Measurements from ENCODE around the gene LMF1. TPM values are rescaled to one million over a fixed set of nuclear protein-coding genes. Genes with fewer than 3 reads are reported as not detected.

Gene LMF1
- total and polyA plus RNA-seq, 9 of the 15 experiments (the other 6 are each of a cell fraction or from before 2014, with no cell fraction given): 0.11 to 1.6 (median 0.55) TPM; not detected in 1

GRCh38 chr16:920717-921116, 50.1 kb downstream of the LMF1 start:
- FAIRE-seq (no peak), ATAC-seq (peak; percentile 34; the same call in 1 of the 3 replicates), DNase-seq (ENCODE audit: extremely low read depth in 1 of 4, low spot score in 3 of 4) (no peak)
- H3K4me2 ChIP-seq (ENCODE audit: insufficient read depth, low read length): no peak overlapping the region
- TF ChIP-seq USF1 (CRISPR knock-in tag; IDR thresholded peaks at IDR 0.05) (peak; percentile 64), NFIX (CRISPR knock-in tag; IDR thresholded peaks at IDR 0.05; ENCODE audit: low read depth) (no peak), TFAP4 (CRISPR knock-in tag; IDR thresholded peaks at IDR 0.05; ENCODE audit: borderline replicate concordance) (0 out of 2 replicates have a peak, but pooled peaks have one; percentile 13)
- no peak overlapping the region for H3K9ac ChIP-seq (ENCODE audit: insufficient read depth in 1 of 2, low read depth in 2 of 2, low read length in 2 of 2)
- H3K79me2 ChIP-seq (ENCODE audit: control insufficient read depth, insufficient read depth, low read length): no peaks in the 10 kb centered on the region
- ChIA-PET POLR2A (no interaction called here), CTCF (ENCODE audit: low intra/inter-chr PET ratio) (no interaction called here)
- no peak overlapping the region for H3K27ac ChIP-seq (ENCODE audit: extremely low read depth, low read depth, low read length)
- H3K27me3 ChIP-seq (ENCODE audit: control insufficient read depth in 2 of 2, insufficient read depth in 2 of 2, low read length in 2 of 2): peaks cover 54 to 90% of the 10 kb centered on the region in 2 experiments
- H3K9me1 ChIP-seq (ENCODE audit: control insufficient read depth, insufficient read depth, low read length): no peaks in the 10 kb centered on the region
- no peaks in the 10 kb centered on the region for H3K36me3 ChIP-seq (ENCODE audit: control insufficient read depth, insufficient read depth, low read length)
- intact Hi-C loops (cut with micrococcal nuclease): no loop called here
- no peak overlapping the region for H2AFZ ChIP-seq (ENCODE audit: low read depth, low read length)
- WGBS (ENCODE audit: insufficient coverage, low coverage, missing lambda C conversion rate): 11% methylated on average over 14 of the region's 18 CpGs
- H4K20me1 ChIP-seq (replicated peaks; ENCODE audit: control insufficient read depth, insufficient read depth, low read length): peaks cover 8% of the 10 kb centered on the region
- peaks cover 0 to 30% of the 10 kb centered on the region in 2 experiments; a peak in 1 of 5 replicates for H3K4me1 ChIP-seq (replicated peaks in 1 of 2; ENCODE audit: control insufficient read depth in 2 of 2, insufficient read depth in 2 of 2, low read length in 2 of 2)
- H3K4me3 ChIP-seq: no peak overlapping the region
- in situ Hi-C loops (cut with MboI): no loop called here
- no peaks in the 10 kb centered on the region for H3K9me3 ChIP-seq (replicated peaks; ENCODE audit: control insufficient read depth, insufficient read depth, low read depth, low read length)
- BruUV-seq (replicated peaks): no TSS peak

All from K562 (cell line).